Activated naive CD4-positive, alpha-beta T cell (primary cell): ENCODE results near the gene URAD.
A peak's percentile ranks its signal among the peaks of the same experiment; 100 is the strongest.

Experiments used
- DNase-seq, 4 experiments: peaks; one replicate each; lab custom pipeline; 2025; lab: John Stamatoyannopoulos, UW

The URAD gene

DNA sequence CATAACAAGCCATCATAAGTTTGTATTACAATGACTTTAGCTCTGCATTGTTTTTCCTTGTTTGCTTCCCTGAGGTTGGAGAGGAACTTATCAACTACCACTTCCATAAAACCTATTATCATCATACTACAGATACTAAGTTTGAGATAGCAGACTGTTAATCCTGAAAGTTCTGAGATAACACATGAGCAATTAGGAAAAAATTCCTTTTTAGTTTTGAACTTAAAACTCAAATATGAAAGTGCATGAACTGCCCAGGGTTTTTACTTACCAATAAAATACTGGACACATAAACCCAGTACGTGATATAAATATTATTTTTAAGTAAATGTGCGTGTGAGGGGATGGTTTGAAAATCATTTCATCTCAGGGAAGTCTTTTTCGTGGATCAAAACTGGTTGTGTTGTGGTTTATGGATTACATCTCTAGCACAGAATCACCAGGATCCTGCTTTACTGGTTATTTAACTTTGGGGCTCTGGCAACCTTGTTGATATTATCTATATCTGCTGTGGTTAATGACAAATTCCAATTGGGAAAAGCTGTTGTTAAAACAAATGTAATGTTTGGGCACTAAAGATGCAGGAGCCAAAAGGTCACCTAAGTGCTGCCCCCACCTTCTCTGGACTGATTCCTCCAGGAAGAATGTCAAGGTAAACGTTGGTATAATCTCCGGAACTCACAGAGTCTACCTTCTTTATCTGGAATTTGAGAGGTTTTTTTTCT lies 31.8 kb downstream of the URAD start:
- no peak for DNase-seq

DNA sequence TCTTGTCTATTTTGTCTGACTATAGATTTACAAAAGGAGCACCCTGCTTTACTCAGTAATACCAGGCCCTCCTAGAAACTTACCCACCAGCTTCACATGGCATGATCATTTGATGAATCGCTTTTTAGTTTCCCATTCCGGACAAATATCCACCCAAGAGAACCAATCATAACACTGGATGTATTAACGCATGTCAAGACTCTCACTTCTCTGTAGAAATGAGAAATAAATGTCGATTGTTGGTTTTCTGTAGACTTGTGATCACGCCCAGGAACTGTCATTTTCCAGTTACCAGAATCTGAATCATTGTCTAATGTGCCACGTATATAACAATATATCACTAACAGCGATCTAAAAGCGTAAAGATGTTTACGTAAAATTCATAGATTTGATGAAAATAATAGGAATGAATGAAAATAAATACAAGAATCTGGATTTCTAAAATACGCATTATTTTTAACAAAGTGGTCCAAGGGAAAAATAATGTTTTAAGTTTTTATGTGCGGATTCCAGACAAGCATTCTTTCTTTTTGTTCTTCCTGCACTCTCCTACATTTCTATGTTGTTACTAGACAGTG lies 33.4 kb downstream of the URAD start:
- no peak for DNase-seq

- DNase-seq = no peak
These were observed 34.1 kb downstream of the URAD start for GRCh38 chr13:27954406-27954851.

DNA sequence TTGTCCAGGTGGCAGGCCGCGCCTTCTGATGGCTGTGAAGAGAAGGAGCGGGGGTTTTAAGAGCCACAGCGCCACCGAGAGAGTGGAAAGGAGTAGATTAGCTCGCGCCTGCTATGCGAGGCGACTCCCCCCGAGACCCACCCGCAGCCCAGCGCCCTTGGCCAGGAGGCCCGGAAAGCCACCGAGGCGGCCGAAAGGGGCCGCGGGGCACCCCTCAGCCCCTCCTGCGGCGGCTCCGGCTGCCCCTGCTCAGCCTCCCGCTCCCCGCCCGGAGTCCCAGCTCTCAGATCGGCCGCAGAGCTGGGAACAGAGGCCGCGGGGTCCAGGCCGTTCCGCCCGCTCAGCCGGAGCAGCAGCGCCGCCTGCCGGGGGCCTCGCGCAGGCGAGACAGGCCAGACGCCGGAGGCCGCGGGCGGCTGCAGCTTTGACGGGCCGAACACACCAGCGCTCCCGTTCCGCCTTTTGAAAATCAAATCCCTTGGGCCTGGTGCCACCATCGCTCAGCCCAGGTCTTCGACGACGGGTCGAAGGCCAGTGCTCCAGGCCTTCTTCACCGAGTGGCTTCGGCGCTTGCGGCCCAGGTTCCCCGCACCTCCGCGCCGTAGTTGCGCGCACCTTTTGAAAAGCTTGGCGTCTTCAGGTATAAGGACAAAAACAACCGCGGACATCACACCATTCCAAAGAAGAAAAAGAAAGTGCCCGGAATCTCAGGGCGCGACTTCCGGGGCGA lies 34.7 kb downstream of the URAD start:
- peak in 2 of 4 experiments; percentile 21 to 46 for DNase-seq

GRCh38 chr13:27952876-27953675 lies 35.4 kb downstream of the URAD start:
- DNase-seq = no peak

GRCh38 chr13:27942972-27943371 lies 45.5 kb downstream of the URAD start:
- DNase-seq = no peak

DNA sequence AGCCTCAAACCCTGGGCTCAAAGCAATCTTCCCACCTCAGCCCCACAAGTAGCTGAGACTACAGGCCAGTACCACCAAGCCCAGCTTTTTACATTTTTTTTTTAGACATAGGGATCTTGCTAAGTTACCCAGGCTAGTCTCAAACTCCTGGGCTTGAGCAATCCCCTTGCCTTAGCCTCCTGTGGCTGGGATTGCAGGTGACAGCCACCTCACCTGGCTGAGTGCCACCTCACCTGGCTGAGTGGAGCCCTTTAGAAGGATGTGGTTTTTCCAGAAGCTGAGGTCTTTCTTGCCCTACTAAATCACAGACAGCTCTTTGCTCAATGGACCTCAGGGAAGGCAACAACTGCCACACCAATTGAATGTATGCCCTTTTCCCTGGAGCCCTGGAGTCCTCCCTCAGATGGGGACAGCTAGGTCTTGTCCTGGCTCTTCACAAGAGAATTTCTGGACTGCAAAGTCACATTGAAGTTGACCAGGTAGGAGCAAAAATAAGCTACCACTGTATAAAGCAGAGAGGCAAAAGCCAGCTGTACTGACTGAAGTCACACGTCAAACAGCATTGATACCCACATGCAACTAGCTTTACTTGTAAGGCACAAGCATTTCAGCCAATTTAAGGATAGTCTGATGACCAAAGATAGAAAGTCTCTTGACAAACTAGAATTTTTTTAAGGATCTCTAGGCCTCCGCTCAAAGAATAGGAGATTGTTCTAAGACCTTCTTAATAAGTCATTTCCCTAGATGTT lies 54.7 kb downstream of the URAD start:
- no peak for DNase-seq

DNA sequence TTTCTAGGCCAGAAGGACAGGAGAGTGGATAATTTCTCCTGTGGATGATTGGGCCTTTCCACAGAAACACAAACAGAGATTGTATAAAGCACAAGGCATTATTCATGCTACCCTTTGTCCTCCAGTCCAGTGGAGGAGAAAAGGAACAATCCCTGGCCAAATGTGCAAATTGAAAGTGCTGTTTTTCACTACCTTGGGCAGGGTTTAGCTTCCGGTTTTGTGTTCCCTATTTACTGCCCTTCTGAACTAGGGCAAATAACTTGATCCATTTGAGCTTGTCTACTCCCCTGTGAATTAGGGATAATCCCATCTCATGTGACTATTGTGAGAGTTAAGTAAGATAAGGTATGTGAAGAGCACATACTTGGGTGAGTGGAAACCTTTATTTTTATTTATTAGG lies 55.4 kb downstream of the URAD start:
- no peak for DNase-seq

DNA sequence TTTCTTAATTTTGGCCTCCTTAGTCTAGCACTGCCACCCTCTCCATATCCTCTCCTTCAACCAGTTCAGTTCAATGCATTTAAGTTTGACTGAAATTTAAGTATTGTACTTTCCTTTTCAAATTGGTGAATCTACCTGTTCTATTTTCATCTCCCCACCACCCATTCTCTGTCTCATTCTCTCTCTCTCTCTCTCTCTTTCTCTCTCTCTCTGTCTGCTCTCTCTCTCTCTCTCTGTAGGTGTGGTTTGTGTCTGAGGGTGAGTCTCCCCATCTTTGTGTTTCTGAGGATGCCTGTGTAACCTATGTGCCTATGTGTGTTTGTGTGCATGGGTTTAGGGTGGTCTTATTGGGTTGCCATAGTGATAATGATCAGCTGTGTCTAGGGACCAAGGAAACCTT lies 58.6 kb downstream of the URAD start:
- no peak for DNase-seq

GRCh38 chr13:27928805-27929753 lies 59.4 kb downstream of the URAD start:
- DNase-seq = no peak

DNA sequence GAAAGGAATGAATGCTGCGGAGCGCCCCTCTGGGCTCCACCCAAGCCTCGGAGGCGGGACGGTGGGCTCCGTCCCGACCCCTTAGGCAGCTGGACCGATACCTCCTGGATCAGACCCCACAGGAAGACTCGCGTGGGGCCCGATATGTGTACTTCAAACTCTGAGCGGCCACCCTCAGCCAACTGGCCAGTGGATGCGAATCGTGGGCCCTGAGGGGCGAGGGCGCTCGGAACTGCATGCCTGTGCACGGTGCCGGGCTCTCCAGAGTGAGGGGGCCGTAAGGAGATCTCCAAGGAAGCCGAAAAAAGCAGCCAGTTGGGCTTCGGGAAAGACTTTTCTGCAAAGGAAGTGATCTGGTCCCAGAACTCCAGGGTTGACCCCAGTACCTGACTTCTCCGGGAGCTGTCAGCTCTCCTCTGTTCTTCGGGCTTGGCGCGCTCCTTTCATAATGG lies 60.1 kb downstream of the URAD start:
- no peak for DNase-seq
